Epithelial cell of esophagus (primary cell): ENCODE measurements around the gene DCDC2.
"Not testable (repeated sequence)": the region's sequence is repeated elsewhere in the genome, so short reads cannot be mapped to it uniquely, and the experiment has no call there.

Experiments used
- DNase-seq: peaks from one replicate; pipeline ENCODE4 v3.0.0; 2010; ENCODE audit warnings: low read depth
- H3K4me3 ChIP-seq: 2 replicates; pipeline ENCODE4 v1.5.1; 2011; ENCODE audit warnings: mild to moderate bottlenecking, low read length, control low read depth
- TF ChIP-seq, protein P1 (sequence below): IDR thresholded peaks from 2 replicates; pipeline ENCODE4 v1.5.1; 2011; ENCODE audit warnings: low read depth, mild to moderate bottlenecking, low read length, control low read depth, inconsistent platforms; ENCODE audit not compliant: insufficient read depth; ENCODE audit errors: missing control alignments

Gene DCDC2

GRCh38 chr6:24274441-24275083 is 83.3 kb downstream of the DCDC2 start:
- DNase-seq: peak; percentile 13
- no peak overlapping the region for H3K4me3 ChIP-seq
- TF ChIP-seq, protein P1, sequence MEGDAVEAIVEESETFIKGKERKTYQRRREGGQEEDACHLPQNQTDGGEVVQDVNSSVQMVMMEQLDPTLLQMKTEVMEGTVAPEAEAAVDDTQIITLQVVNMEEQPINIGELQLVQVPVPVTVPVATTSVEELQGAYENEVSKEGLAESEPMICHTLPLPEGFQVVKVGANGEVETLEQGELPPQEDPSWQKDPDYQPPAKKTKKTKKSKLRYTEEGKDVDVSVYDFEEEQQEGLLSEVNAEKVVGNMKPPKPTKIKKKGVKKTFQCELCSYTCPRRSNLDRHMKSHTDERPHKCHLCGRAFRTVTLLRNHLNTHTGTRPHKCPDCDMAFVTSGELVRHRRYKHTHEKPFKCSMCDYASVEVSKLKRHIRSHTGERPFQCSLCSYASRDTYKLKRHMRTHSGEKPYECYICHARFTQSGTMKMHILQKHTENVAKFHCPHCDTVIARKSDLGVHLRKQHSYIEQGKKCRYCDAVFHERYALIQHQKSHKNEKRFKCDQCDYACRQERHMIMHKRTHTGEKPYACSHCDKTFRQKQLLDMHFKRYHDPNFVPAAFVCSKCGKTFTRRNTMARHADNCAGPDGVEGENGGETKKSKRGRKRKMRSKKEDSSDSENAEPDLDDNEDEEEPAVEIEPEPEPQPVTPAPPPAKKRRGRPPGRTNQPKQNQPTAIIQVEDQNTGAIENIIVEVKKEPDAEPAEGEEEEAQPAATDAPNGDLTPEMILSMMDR: peak; percentile 50

DNA sequence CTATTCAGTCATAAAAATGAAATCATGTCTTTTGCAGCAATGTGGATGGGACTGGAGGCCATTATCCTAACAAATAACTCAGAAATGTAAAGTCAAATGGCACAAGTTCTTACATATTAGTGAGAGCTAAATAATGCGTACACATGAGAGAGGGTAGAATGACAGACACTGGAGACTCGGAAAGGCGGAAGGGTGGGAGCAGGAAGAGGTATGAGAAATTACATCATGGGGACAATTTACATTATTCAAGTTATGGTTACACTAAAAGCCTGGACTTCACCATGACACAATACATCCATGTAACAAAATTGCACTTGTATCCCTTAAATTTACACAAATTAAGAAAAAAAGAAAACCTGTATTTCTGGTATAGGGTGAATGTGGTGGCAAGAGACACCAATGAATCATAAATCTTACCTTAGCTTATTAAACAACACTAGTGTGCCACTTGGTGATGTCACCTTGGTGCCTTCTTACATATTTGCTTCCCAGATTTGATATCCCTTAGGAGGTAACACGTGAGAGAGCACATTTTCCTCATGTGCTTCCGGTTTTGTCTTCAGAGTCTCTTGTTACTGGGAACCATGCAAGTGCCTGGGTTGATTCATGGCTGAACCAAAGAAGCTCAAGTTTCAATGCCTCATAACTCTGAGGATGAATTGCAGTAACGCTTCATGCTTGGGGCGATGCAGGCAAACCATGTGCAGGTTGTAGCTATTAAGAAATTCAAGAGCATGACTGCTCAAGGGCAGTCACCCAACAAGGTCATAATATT is 84.6 kb downstream of the DCDC2 start:
- DNase-seq: peak; percentile 73
- TF ChIP-seq, protein P1: no peak
- H3K4me3 ChIP-seq: no peak overlapping the region

- DNase-seq: no peak
- TF ChIP-seq, protein P1: no peak
- no peak overlapping the region for H3K4me3 ChIP-seq
Observed at GRCh38 chr6:24272553-24272952, 85.3 kb downstream of the DCDC2 start.

- TF ChIP-seq, protein P1: no peak
- H3K4me3 ChIP-seq: no peak overlapping the region
- no peak for DNase-seq
Observed at GRCh38 chr6:24272148-24272547, 85.7 kb downstream of the DCDC2 start.

DNA sequence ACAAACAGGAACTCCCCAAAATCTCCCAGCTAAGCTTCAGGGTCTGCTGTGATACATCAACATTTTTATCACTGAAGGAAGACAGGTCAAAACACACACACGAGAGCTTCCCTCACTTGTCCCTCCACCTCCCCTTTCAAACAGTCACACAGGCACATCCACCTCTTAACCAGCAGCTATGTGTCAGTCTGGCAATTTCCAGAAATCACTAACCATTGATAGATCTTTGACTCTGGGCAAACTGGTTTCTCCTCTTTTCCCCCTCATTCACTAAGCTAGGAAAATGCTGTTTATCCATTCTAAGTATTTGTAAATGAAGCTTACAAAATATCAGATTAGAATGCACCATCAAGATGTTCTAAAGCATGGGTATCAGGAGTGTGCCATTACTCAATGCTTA is 87.8 kb downstream of the DCDC2 start:
- no peak for DNase-seq
- TF ChIP-seq, protein P1: no peak
- H3K4me3 ChIP-seq: no peak overlapping the region

GRCh38 chr6:24258214-24258613 is 99.6 kb downstream of the DCDC2 start:
- not testable (repeated sequence) for H3K4me3 ChIP-seq, DNase-seq

GRCh38 chr6:24257282-24257681 is 100.6 kb downstream of the DCDC2 start:
- no peak overlapping the region for H3K4me3 ChIP-seq
- TF ChIP-seq, protein P1: peak; percentile 13
- no peak for DNase-seq
